HG03342 (cell line): ENCODE results near the gene TEX28.
"Not testable (repeated sequence)": the region's sequence is repeated elsewhere in the genome, so short reads cannot be mapped to it uniquely, and the experiment has no call there.

Experiments used
- ATAC-seq: cut with Tn5 transposase; IDR thresholded peaks from one replicate; pipeline ENCODE4 v1.9.1; 2021; ENCODE audit warnings: mild to moderate bottlenecking, moderate library complexity; ENCODE audit not compliant: unreplicated experiment

Gene TEX28

GRCh38 chrX:154294791-154295574 lies at the start of gene TEX28:
Gene TEX28 (minus strand): TSS chrX:154295124. CDS start chrX:154292117, 3,007 bp downstream.
- no peak for ATAC-seq

GRCh38 chrX:154343620-154344019 lies 48.7 kb upstream of the TEX28 start:
- peak; percentile 29 for ATAC-seq

GRCh38 chrX:154343063-154343462 lies 48.1 kb upstream of the TEX28 start:
- not testable (repeated sequence) for ATAC-seq

- ATAC-seq = peak; percentile 64
Measured at GRCh38 chrX:154341399-154342298, 46.7 kb upstream of the TEX28 start.

GRCh38 chrX:154334496-154334895 lies 39.6 kb upstream of the TEX28 start:
- ATAC-seq = no peak

GRCh38 chrX:154333837-154334271 lies 38.9 kb upstream of the TEX28 start:
- ATAC-seq = peak; percentile 62

GRCh38 chrX:154333116-154333515 lies 38.2 kb upstream of the TEX28 start:
- ATAC-seq = no peak

GRCh38 chrX:154332561-154332960 lies 37.6 kb upstream of the TEX28 start:
- ATAC-seq = no peak

- ATAC-seq = no peak
Measured at GRCh38 chrX:154329294-154329693, 34.4 kb upstream of the TEX28 start.

- no peak for ATAC-seq
Measured at GRCh38 chrX:154328646-154329045, 33.7 kb upstream of the TEX28 start.

- no peak for ATAC-seq
Measured at GRCh38 chrX:154327038-154327820, 32.3 kb upstream of the TEX28 start.

- ATAC-seq = no peak
Measured at GRCh38 chrX:154325541-154325940, 30.6 kb upstream of the TEX28 start.

- ATAC-seq = no peak
Measured at GRCh38 chrX:154323537-154323936, 28.6 kb upstream of the TEX28 start.

GRCh38 chrX:154322890-154323289 lies 28.0 kb upstream of the TEX28 start:
- no peak for ATAC-seq

- no peak for ATAC-seq
Measured at GRCh38 chrX:154321594-154321993, 26.7 kb upstream of the TEX28 start.

- ATAC-seq = no peak
Measured at GRCh38 chrX:154321152-154321551, 26.2 kb upstream of the TEX28 start.

- ATAC-seq = no peak
Measured at GRCh38 chrX:154320406-154320805, 25.5 kb upstream of the TEX28 start.

GRCh38 chrX:154317391-154317995 lies 22.6 kb upstream of the TEX28 start:
- no peak for ATAC-seq

- no peak for ATAC-seq
Measured at GRCh38 chrX:154315416-154315815, 20.5 kb upstream of the TEX28 start.

- no peak for ATAC-seq
Measured at GRCh38 chrX:154313147-154313546, 18.2 kb upstream of the TEX28 start.

GRCh38 chrX:154312116-154312515 lies 17.2 kb upstream of the TEX28 start:
- ATAC-seq = no peak
